Smooth muscle cell (in vitro differentiated cells): Measurements from ENCODE around the gene ACTL6B. TPM values are rescaled to one million over a fixed set of nuclear protein-coding genes. Genes with fewer than 3 reads are reported as not detected.

Experiments used
- DNase-seq: peaks from one replicate; lab custom pipeline; 2025; ENCODE audit not compliant: unreplicated experiment; lab: John Stamatoyannopoulos, UW
- H2AFZ ChIP-seq: fragments of 200-600 bp; sonication (generic); 2 replicates; pipeline ENCODE4 v1.6.0; 2016; ENCODE audit warnings: antibody characterized with exemption, low read depth, mild to moderate bottlenecking
- H3F3A ChIP-seq: fragments of 200-600 bp; sonication (generic); 2 replicates; pipeline ENCODE4 v1.6.0; 2017; ENCODE audit warnings: antibody characterized with exemption, low read depth
- H3K27ac ChIP-seq: fragments of 200-600 bp; sonication (generic); 2 replicates; pipeline ENCODE4 v1.5.1; 2016; ENCODE audit warnings: low read depth, mild to moderate bottlenecking
- H3K27me3 ChIP-seq: fragments of 200-600 bp; sonication (generic); 2 replicates; pipeline ENCODE4 v1.6.1; 2016; ENCODE audit warnings: low read depth, mild to moderate bottlenecking
- H3K36me3 ChIP-seq: fragments of 200-600 bp; sonication (generic); 2 replicates; pipeline ENCODE4 v1.5.1; 2016; ENCODE audit warnings: low read depth
- H3K4me1 ChIP-seq: fragments of 200-600 bp; sonication (generic); 2 replicates; pipeline ENCODE4 v1.5.1; 2016; ENCODE audit warnings: low read depth
- H3K4me2 ChIP-seq: fragments of 200-600 bp; sonication (generic); 2 replicates; pipeline ENCODE4 v1.6.0; 2016; ENCODE audit warnings: mild to moderate bottlenecking
- H3K4me3 ChIP-seq: fragments of 200-600 bp; sonication (generic); 2 replicates; pipeline ENCODE4 v1.5.1; 2016; ENCODE audit warnings: mild to moderate bottlenecking
- H3K79me2 ChIP-seq: fragments of 200-600 bp; sonication (generic); 2 replicates; pipeline ENCODE4 v1.6.0; 2016; ENCODE audit warnings: low read depth, mild to moderate bottlenecking
- H3K9ac ChIP-seq: fragments of 200-600 bp; sonication (generic); 2 replicates; pipeline ENCODE4 v1.6.0; 2016; ENCODE audit warnings: low read depth
- H3K9me3 ChIP-seq: fragments of 200-600 bp; sonication (generic); replicated peaks from 2 replicates; pipeline ENCODE4 v1.5.1; 2016; ENCODE audit warnings: low read depth
- H4K20me1 ChIP-seq: fragments of 200-600 bp; sonication (generic); 2 replicates; pipeline ENCODE4 v1.6.0; 2016; ENCODE audit warnings: low read depth
- CTCF ChIP-seq: fragments of 200-600 bp; sonication (generic); IDR thresholded peaks from 2 replicates; pipeline ENCODE4 v1.5.1; 2017; ENCODE audit warnings: borderline replicate concordance, mild to moderate bottlenecking, antibody characterized with exemption; ENCODE audit not compliant: insufficient read depth, poor library complexity, severe bottlenecking
- WGBS: methylation state at CpG from one replicate; pipeline ENCODE4 v1.1.7; 2016; ENCODE audit warnings: low lambda C conversion rate; 5-methylcytosine and 5-hydroxymethylcytosine counted together
- polyA plus RNA-seq: library from polyadenylated mRNA; unstranded; fragments of >200 nt; fragmentation: Nextera tagmentation; extraction: Ambion mirVana; gene quantifications from 2 replicates; pipeline ENCODE4 v1.2.1, GENCODE V29; 2016
- total RNA-seq: library from RNA; depleted of rRNA; stranded (reverse); fragments of >200 nt; gene quantifications from 2 replicates; pipeline ENCODE4 v1.2.3, GENCODE V29; 2014

The ACTL6B gene
- total and polyA plus RNA-seq, 2 experiments from 2014 or later, result not detected

- Histone ChIP-seq H2AFZ (peak overlapping the region; percentile 59), H3K9me3 (no peaks in the 10 kb centered on the region), H3K4me3 (no peak overlapping the region), H3K27ac (no peak overlapping the region), H3K36me3 (no peaks in the 10 kb centered on the region), H3K9ac (no peak overlapping the region), H3K4me1 (peaks cover 20% of the 10 kb centered on the region), H3K4me2 (no peak overlapping the region), H3K27me3 (no peaks in the 10 kb centered on the region), H4K20me1 (peaks cover 25% of the 10 kb centered on the region), H3K79me2 (peaks cover 25% of the 10 kb centered on the region), H3F3A (peaks cover 6% of the 10 kb centered on the region)
- no peak for DNase-seq
- no peak for TF ChIP-seq CTCF
- WGBS, result 87% methylated on average over 6 of the region's 6 CpGs
Measured at GRCh38 chr7:100696123-100696521, 39.9 kb upstream of the ACTL6B start.

GRCh38 chr7:100694098-100694745 lies 38.0 kb upstream of the ACTL6B start, which contains the start of gene GIGYF1:
Gene GIGYF1, minus strand, starts transcription at chr7:100694250. Its CDS starts 6,012 bp downstream, at chr7:100688238.
- peak within 1 kb of the TSS; percentile 28 for H3K27ac ChIP-seq
- no peak for TF ChIP-seq CTCF
- H2AFZ ChIP-seq, result peak within 1 kb of the TSS; percentile 70
- no peaks in the 10 kb centered on the region for H3K36me3 ChIP-seq
- no peaks in the 10 kb centered on the region for H3K9me3 ChIP-seq
- H3K79me2 ChIP-seq, result peaks cover 44% of the 10 kb centered on the region
- H4K20me1 ChIP-seq, result peaks cover 44% of the 10 kb centered on the region
- peak; percentile 66 for DNase-seq
- H3K4me2 ChIP-seq, result peak within 1 kb of the TSS; percentile 100
- under 1% methylated on average over 18 of the region's 102 CpGs for WGBS
- peaks cover 6% of the 10 kb centered on the region for H3F3A ChIP-seq
- peak within 1 kb of the TSS; percentile 97 for H3K4me3 ChIP-seq
- peaks cover 22% of the 10 kb centered on the region for H3K4me1 ChIP-seq
- peak within 1 kb of the TSS; percentile 84 for H3K9ac ChIP-seq
- no peaks in the 10 kb centered on the region for H3K27me3 ChIP-seq

- Histone ChIP-seq H3F3A (peaks cover 6% of the 10 kb centered on the region), H3K4me1 (peaks cover 22% of the 10 kb centered on the region), H2AFZ (no peak overlapping the region), H3K27me3 (no peaks in the 10 kb centered on the region), H3K79me2 (peaks cover 51% of the 10 kb centered on the region), H3K9ac (peak overlapping the region; percentile 84), H3K9me3 (no peaks in the 10 kb centered on the region), H3K4me3 (peak overlapping the region; percentile 97), H4K20me1 (peaks cover 52% of the 10 kb centered on the region), H3K4me2 (peak overlapping the region; percentile 100), H3K27ac (peak overlapping the region; percentile 28), H3K36me3 (no peaks in the 10 kb centered on the region)
- no peak for TF ChIP-seq CTCF
- WGBS, result under 1% methylated on average over 15 of the region's 81 CpGs
- DNase-seq, result no peak
Measured at GRCh38 chr7:100693312-100694097, 37.3 kb upstream of the ACTL6B start.
